ENCODE measurements around the gene BTBD1. TPM values are rescaled to one million over a fixed set of nuclear protein-coding genes. Genes with fewer than 3 reads are reported as not detected.

The BTBD1 gene
- total and polyA plus RNA-seq, 2 donors (not counting 3 experiments of a cell fraction or from before 2014, with no cell fraction given), result 30.8 to 58.0 TPM

DNA sequence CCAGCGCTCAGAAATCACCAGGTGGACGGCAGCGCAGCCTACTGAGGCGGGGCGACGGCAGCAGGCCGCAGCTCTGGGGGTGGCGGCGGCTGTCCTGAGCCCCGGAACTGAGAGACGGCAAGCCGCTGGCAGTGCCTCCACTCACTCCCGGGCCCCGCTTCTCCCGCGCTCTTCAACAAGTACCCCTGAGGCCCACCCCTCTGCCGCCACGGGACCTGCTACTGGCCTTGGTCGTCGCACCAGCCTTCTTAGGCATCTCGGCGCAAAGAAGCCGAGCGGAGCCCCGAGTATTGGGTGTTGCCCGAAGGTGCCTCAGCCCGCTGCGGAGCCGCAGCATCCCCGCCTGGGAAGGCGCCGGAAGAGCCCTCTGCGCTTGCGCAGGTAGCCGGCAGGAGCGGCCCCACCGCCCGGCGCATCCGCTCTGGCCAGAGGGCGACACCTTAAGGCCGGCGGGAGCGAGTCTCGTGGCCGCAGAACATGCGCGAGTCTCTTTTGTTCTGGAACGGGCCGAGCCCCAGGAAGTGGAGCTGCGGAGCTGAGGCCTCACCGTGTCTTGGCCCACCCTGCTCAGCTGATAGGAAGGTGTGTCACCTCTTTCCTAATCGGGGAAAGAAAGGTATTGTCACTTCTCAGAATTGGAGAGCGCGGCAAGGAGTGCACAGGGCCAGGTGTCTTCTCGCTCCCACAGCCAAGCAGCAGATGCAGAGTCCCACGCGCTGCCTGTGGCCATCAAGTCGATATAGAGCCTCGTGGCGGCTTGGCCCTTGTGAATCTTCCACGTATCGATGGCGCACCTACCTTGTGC is 55.6 kb downstream of the BTBD1 start, which contains the start of gene C15orf40:
C15orf40 (minus strand) TSS at position 369 of the 805 bp plus-strand sequence; CDS start at position 337, 32 bp downstream.
- TF ChIP-seq MAX (IDR thresholded peaks at IDR 0.05; ENCODE audit: insufficient read depth, insufficient read length), result peak; percentile 60
- TF ChIP-seq EZH2 (IDR thresholded peaks at IDR 0.05; ENCODE audit: borderline replicate concordance, low read depth, low read length, severe bottlenecking), result no peak
- TF ChIP-seq POLR2AphosphoS5 (IDR thresholded peaks at IDR 0.05; ENCODE audit: insufficient read depth, low read depth, low read length), result peak; percentile 73
- no peak for TF ChIP-seq FOS (IDR thresholded peaks at IDR 0.05; ENCODE audit: borderline replicate concordance, insufficient read depth, low read length)
- peak; percentile 92 for TF ChIP-seq POLR2A (IDR thresholded peaks at IDR 0.05; ENCODE audit: low read depth, low read length)
- no peak for TF ChIP-seq JUN (IDR thresholded peaks at IDR 0.05; ENCODE audit: borderline replicate concordance, insufficient read depth, insufficient read length, low read depth)
- TF ChIP-seq, protein P1, sequence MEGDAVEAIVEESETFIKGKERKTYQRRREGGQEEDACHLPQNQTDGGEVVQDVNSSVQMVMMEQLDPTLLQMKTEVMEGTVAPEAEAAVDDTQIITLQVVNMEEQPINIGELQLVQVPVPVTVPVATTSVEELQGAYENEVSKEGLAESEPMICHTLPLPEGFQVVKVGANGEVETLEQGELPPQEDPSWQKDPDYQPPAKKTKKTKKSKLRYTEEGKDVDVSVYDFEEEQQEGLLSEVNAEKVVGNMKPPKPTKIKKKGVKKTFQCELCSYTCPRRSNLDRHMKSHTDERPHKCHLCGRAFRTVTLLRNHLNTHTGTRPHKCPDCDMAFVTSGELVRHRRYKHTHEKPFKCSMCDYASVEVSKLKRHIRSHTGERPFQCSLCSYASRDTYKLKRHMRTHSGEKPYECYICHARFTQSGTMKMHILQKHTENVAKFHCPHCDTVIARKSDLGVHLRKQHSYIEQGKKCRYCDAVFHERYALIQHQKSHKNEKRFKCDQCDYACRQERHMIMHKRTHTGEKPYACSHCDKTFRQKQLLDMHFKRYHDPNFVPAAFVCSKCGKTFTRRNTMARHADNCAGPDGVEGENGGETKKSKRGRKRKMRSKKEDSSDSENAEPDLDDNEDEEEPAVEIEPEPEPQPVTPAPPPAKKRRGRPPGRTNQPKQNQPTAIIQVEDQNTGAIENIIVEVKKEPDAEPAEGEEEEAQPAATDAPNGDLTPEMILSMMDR (IDR thresholded peaks at IDR 0.05; ENCODE audit: extremely low read depth in 1 of 2, insufficient read depth in 1 of 2, low read depth in 1 of 2, low read length in 2 of 2), result peak; percentile 57 to 75
- TF ChIP-seq GATA2 (IDR thresholded peaks at IDR 0.05; ENCODE audit: insufficient read depth, insufficient read length, low read depth, low read length), result no peak
- TF ChIP-seq MYC (IDR thresholded peaks at IDR 0.05; ENCODE audit: low read depth, low read length), result peak; percentile 63
- H2AFZ ChIP-seq (ENCODE audit: low read depth, low read length), result peak within 1 kb of the TSS; percentile 83
- H3K27ac ChIP-seq (ENCODE audit: insufficient read depth, low read depth, low read length), result peak within 1 kb of the TSS; percentile 64
- no peaks in the 10 kb centered on the region for H3K27me3 ChIP-seq (ENCODE audit: control insufficient read depth in 2 of 2, insufficient read depth in 2 of 2, low read length in 2 of 2)
- H3K9me3 ChIP-seq (replicated peaks; ENCODE audit: control insufficient read depth, insufficient read depth, low read length), result no peaks in the 10 kb centered on the region
- FAIRE-seq (peak; percentile 78), DNase-seq (ENCODE audit: low read depth, low spot score) (peak; percentile 89)
- TSS peak; percentile 92 for BruUV-seq (replicated peaks)
- ChIA-PET CTCF (interaction anchor here (0.6 to 3.5 kb wide), 40 partner anchors 9 to 481 kb away, joined by 3 to 22 read pairs (median 5); partner anchors contain the start of genes BTBD1, HDGFL3, RAMAC and RPS17), POLR2A (interaction anchor here (1.0 to 1.1 kb wide), 3 partner anchors 26 to 97 kb away, joined by 3 to 4 read pairs (median 3); partner anchors contain the start of gene RAMAC)
- peak within 1 kb of the TSS; percentile 66 for H3K9ac ChIP-seq (replicated peaks; ENCODE audit: extremely low read depth, insufficient read depth, low read length)
- H4K20me1 ChIP-seq (replicated peaks; ENCODE audit: control insufficient read depth, extremely low read depth, insufficient read depth, low read length), result no peaks in the 10 kb centered on the region
- intact Hi-C loops (cut with micrococcal nuclease) (loop anchor here (1.0 to 10.0 kb wide), 9 partner anchors 56 to 553 kb away; partner anchors contain the start of genes BNC1, BTBD1 and RPS17), dilution Hi-C loops (cut with MboI; ENCODE audit: extremely low pct_ligation_motif_present, low sequenced_read_pairs) (no loop called here)
- peak within 1 kb of the TSS; percentile 87 for H3K4me2 ChIP-seq (ENCODE audit: insufficient read depth, low read length)
- H3K4me1 ChIP-seq (ENCODE audit: control insufficient read depth, extremely low read depth, insufficient read depth, low read length), result peaks cover 17% of the 10 kb centered on the region
- no peaks in the 10 kb centered on the region for H3K9me1 ChIP-seq (replicated peaks; ENCODE audit: control insufficient read depth, extremely low read depth, insufficient read depth, low read length)
- peaks cover 11% of the 10 kb centered on the region for H3K79me2 ChIP-seq (ENCODE audit: control insufficient read depth, insufficient read depth, low read length)
- H3K36me3 ChIP-seq (ENCODE audit: control insufficient read depth in 2 of 2, extremely low read depth in 1 of 2, insufficient read depth in 2 of 2, low read length in 2 of 2), result peaks cover 5 to 6% of the 10 kb centered on the region in 2 experiments
- H3K4me3 ChIP-seq (replicated peaks in 1 of 3; ENCODE audit: insufficient read depth in 1 of 3, low read depth in 1 of 3, low read length in 3 of 3), result peak within 1 kb of the TSS; percentile 74 to 100 (median 87)
